Activated gamma-delta T cell (primary cell): ENCODE results near the gene EPHA6.

Source experiments
- DNase-seq: peaks from one replicate; lab custom pipeline; 2025; lab: John Stamatoyannopoulos, UW

The EPHA6 gene

DNA sequence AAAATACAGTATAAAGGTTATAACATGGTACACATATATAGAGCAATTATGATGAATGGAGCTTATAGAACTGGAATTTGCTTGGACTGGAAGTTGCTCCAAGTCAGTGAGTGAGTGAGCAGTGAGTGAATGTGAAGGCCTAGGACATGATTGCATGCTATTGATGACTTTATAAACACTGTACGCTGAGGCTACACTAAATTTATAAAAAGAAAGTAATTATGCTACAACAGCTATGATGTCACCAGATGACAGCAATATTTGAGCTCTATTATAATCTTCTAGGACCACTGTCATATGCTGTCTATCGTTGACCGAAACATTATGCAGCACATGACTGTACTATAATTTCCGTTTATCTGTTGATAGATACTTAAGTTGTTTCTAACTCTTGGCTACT lies 463.3 kb downstream of the EPHA6 start:
- DNase-seq = no peak

DNA sequence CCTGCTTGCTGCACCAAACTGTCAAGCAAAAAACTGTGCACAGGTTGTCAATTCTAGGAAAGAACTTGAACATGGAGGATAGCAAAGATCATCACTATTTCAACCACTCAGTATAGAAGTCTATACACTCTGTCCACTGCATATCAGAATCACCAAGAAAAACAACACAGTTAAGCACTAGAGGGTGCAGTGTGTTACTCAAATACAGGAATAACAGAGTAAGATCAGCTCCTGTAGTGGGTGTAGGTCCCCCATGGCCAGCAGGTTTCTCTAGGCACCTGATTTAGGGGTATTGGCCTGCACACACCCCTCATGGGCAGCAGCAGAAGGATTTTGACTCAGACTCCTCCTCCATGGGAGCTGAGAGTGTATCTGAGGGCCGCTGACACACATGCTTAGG lies 464.1 kb downstream of the EPHA6 start:
- DNase-seq = no peak

DNA sequence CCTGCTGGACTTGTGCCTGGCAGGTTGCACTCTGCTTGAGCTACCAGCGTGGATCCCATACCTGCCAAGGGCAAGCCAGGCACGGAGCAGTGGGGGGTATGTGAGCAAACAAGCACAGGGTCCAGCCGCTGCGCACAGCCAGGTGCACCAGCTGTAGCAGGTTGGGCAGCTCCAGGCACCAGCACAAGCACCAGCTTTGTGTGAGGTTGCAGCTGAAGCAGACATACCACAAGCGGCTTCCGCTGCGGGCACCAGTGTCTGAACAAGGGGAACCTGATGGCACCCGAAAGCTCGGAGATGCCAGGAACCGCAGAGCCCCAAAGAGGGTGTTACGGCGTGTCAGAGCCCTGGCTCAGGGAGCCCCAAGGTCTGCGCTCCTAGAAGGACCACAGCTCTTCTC lies 477.5 kb downstream of the EPHA6 start:
- DNase-seq = no peak

DNA sequence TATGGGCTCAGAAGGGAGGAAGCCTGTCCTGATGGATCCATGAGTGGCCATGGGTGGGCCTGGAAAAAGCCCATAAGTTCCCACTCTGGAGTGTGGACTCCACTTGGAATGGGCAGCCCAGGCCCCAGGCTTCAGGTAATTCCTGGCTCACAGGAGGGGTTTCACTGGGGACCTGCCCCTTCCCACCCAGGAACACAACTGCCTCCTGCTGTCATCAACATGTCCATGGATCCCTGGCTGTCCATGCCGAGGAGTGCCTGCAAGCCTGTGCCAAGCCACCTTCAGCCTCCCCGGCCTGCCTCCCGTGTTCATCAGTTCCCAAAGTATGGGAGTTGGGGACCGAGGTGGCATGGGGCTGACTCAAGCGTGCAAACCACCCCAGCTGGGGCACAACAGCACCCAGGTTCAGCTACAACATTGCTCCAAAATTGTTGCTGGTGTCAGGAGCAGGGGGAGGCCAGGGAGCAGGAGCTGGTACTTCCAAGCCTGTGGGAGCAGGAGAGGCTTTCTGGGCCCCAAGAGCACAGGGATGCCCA lies 479.3 kb downstream of the EPHA6 start:
- no peak for DNase-seq

DNA sequence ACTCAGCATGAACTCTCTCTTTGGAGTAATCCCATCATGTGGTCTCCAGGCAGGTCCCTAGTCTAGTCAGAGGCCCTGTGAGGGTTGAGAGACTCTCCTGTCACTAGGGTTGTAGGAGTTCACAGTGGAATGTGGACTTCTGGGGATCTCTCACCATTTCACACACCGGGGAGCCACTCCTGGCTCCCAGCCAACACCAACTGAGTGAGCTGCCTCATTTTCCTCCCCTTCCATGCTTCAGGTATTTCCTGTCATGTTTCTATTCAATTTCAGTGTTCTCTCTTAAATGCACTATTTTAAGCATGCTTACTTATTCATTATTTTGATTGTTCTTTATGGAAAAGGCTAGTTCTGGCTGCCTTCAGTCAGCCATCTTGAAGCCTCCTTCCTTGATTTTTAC lies 482.6 kb downstream of the EPHA6 start:
- no peak for DNase-seq

DNA sequence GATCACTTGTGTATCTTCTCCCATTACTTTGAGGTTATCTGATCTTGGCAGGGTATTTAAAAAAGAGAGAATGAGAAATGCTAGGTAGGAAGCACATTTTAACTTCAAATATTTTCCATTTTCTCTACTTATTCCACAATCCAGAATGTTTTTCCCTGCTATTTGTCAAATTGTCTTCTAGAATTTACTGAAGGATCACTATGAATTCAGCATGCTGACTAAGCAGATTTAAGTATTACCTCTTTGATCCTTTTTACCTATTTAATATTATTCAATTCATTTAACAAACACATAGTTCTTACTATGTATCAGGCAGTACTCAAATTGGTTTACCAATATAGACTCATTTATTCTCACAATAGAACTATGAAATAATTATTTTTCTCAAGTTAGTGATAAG lies 486.7 kb downstream of the EPHA6 start:
- DNase-seq = no peak

DNA sequence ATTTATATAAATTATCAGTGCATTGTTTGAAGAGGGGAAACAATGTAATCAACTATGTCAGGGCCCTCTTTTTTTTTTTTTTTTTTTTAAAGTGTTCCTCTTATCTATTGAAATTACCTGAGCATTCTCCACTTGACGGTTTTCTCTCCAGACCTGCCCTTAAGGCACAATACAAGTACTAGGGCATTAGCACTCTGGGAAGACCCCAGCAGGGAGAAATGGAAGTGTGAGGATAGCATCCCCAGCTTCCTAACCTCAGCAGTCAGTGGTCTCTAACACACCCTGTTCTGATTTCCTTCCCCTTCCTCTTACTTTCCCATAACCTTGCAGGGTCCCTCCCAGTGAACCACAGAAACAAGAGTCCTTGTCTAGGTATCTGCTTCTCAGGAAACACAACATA lies 491.8 kb downstream of the EPHA6 start:
- DNase-seq = no peak

DNA sequence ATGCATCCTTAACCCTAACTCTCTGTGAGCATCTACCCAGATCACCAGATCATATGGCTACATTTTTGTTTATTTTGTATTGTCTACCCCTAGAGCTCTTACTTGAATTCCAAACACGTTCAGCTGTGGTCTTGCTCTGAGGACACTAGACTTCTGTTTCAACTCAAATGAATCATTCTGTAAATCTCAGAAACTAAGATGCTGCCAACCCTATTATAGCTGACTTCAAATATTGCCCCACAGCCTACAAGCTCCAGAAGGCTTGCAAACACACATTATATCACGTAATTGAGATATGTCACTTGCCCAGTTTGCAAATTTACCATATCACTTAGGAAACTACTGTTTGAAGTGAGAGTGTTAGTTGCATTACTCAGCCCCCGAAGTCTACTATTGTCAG lies 524.0 kb downstream of the EPHA6 start:
- DNase-seq = no peak

DNA sequence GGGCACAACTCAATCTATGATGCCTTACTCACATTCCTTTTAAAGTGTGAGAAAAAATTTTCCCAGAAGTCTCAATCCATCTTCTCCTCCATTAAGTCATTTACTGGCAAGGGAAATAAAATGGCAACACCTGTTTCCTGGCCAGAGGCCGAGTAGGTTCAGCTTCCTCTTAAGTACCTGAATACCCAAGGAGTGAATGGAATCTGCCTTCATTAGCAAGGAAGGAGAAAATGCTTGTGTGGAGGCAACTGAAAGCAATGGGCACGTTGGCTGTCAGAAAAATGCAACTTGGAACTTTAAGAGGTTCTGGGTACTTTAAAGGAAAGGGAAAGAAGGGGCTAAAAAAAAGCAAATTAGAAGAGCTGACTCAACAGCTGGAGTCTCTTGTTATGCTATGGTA lies 526.5 kb downstream of the EPHA6 start:
- DNase-seq = no peak

DNA sequence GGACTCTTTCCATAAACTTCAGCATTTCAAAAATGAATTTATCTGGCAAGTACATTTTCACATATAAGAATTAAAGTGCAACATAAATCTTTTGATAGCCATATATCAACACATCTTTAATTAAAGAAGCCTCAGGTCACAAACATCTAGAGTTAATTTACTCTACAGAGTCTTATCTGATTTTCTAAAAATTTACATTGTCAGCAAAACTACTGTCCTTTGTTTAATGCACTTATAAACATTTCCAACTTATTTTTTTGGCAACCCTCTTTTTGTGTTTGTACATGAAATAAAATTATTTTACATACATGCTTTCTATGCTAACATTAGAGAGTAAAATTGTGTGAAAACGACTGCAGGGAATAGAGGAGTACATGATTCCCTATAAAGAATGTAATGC lies 533.4 kb downstream of the EPHA6 start:
- DNase-seq = no peak

DNA sequence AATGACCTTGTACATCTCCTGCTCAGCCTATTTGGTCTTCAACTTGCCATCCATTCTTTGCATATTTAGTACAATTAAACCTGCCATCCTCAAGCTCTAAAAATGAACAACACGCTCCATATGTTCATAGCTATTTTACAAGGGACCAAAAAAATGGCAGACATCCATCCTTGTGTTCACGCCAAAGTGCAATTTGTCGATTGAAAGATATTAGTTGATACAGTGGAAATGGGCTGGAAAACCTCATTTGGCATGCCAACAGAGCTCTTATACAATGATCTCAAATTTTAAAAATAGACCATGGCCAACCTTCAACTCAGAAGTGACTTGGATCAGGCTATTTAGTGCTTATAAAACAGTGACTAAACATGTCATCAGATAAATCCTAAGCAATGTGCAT lies 536.6 kb downstream of the EPHA6 start:
- no peak for DNase-seq

DNA sequence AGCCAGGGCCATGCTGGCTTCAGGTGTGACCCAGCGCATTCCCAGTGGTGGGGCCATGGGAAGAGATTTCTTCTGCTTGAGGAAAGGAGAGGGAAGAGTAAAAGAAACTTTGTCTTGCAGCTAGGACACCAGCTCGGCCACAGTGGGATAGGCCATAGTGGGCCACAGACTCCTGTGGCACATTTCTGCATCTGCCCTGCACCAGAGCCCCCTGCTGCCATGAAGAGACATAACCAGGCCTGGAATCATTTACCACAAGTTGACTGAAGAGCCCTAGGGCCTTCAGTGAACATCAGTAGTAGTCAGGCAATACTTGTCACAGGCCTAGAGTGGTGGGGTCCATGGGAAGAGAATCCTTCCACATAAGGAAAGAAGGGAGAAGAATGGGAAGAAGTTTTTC lies 538.8 kb downstream of the EPHA6 start:
- no peak for DNase-seq

DNA sequence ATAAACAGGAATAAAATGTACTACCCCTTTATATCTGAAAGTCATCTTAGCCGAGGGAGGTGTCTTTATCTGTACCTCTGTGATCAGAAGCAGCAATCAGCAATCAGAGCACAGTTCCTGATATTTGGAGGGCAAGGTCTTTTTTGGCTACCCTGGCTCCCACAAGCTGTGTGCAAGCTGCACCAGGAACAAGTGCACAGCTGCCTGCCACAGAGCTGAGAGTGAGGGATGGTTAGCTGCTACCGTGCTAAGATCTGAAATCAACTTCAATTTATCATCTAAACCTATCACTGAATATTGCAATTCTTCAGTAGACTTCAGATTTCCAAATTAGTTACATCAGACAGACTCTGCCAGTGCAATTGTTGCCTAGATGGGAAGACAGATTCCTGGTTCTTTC lies 545.6 kb downstream of the EPHA6 start:
- DNase-seq = no peak

DNA sequence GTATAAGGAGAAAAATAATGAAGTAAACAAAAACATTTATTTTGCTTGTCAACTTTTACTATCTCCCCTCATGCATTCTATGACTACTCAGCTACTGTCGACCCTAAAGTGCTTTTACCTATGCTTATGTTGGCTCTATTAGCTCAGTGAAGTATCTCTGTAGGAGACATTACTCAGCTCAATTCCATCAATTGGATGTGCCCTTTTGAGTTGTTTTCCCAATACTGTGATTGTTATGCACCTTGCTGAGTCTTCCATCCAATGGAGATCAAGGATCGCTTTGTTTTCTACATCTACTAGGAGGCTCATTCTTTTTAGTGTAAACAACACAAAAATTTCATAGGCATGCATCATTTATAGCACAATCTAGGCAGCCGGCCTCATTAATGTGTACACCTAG lies 546.4 kb downstream of the EPHA6 start:
- no peak for DNase-seq

DNA sequence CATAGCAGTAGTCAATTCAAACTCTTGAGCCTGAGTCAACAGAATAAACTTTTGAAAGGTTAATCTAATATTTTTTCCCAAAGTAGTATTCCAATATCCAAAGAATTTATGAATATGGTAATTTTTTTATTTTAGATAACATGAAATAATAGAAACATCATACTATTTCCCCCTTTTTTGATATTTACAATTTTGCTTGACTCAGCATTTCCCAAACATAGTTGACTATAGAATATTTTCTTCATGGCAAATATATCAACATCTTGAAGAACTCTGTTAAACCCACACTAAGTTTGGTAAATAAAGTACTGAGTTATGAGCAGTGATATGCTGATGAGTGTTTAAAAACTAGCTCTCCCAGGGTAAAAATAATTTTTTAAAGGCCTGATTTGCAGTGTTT lies 570.2 kb downstream of the EPHA6 start:
- DNase-seq = no peak

DNA sequence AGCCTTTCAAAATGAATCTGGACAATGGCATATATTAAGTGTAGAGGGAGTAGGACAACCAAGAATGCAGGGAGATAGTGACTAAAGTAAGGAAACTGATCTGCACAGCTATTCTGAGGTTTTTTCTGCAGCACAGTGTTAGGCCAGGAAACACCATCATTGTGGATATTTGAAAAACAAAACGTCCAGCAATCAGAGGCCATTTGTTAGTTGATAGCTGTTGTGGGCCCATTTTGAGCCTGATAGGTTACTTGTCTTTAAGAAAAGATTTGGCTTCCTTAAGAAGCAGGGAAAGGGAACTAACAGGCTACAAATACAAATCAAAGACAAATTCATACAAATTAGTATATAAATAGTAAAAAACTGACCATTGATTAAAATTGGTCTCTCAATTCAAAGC lies 574.4 kb downstream of the EPHA6 start:
- DNase-seq = no peak

DNA sequence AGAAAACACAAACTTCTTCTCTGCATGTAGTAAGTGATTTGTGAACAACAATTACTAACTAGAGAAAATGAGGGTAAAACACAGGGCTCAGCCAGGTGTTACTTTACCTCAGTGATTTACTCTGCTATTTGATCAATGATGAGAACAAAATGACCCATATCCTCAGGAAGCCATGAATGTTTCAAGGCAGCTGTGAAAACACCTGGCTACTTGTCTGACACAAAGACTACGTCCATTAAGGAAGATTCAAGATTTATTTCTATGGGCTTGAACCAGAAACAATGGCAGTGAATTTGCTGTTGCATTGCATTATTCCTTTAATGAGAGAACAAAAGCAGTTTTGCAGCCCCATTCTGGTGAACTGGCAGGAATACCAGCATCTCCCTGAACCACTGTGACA lies 575.5 kb downstream of the EPHA6 start:
- DNase-seq = no peak

DNA sequence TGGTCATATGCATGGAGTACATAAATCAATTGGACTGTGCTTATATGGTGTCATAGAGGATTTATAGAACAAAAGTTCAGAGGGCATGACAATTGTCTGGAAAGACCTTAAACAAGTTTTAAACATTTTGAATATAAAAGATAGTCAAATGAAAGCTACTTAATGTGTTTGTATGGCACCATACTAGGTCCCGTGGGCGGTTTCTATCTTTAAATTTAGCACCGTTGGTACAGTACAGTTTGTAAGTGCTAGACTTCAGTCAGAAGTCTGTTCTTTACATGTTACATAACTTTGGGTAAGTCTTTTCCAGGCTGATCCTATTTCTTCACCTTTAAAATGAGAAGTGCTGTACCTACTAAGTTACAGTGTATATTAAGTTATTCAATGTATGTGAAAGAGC lies 576.8 kb downstream of the EPHA6 start:
- DNase-seq = no peak

DNA sequence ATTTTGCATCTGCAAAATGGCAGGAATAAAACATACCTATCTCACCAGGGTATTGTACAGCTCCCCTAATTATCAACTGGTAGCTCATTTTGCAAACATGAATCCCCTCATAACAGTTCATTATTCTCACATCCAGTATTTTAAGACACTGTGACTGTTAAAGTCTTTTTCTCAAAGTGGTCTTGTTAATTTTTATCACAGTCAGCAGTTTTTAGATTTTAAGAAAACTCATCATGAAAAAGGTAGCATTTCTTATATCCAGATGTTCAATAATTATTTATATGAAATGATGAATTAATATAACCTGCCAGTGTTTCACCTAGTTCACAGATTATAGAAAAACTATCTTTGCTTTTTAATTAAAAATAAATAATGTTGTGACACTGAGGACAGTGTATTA lies 595.2 kb downstream of the EPHA6 start:
- DNase-seq = no peak

DNA sequence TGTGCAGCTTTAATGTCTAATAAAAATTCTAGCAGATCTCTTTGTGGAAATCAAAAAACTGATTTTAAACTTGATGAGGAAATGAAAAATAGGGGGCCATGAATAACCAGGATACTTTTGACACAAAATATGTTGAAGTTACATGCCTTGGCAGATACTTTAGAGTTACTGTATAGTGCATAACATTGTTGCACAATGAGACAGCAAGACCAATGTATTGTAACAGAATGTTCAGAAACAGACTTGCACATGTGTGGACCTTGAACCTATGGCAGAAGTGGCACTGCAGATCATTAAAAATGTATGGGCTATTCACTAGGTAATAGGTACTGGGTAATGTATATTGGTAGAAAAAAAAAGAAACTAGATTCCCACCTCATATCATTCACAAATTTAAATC lies 607.2 kb downstream of the EPHA6 start:
- DNase-seq = no peak

DNA sequence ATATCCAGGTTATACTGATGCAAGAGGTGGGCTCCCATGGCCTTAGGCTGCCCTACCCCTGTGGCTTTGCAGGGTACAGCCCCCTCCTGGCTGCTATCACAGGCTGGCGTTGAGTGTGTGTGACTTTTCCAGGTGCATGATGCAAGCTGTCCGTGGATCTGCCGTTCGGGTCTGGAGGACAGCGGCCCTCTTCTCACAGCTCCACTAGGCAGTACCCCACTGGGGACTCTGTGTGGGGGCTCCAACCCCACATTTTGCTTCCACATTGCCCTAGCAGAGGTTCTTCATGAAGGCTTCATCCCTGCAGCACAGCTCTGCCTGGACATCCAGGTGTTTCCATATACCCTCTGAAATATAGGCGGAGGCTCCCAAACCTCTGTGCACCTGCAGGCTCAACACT lies 610.6 kb downstream of the EPHA6 start:
- DNase-seq = no peak

DNA sequence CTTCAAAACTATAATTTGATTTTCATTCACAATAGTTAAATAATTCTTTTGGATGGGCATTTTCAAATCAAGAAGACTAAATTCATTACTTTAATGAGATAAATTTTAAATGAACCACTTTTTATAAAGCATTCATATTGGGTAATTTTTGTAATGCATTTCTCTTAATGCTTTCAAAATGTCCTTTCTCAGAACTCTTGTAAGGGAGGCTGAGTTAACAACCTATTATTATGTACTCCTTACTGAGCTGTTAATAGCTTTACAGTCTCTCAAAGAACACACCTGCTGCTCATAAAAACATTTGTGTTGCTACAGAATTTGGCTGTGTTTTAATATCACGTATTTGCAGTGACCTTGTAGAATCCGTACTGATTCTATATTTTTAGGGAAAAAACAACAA lies 616.2 kb downstream of the EPHA6 start:
- no peak for DNase-seq

DNA sequence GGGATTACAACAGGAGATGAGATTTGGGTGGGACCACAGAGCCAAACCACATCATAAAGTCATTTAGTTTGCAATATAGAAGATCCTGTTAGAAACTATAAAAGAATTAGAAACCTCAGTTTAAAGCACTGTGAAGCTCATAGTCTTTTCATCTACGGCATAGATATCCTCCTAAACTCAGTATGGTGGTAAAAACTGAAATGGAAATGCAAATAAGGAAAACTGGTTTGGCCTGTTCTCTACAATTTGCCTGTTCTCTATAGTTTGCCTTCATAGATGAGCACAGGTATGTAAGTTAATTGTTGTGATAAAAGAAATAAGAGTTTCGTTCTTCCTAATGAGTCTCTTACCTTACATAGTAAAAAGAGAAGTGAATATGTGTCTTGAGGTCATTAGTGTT lies 618.5 kb downstream of the EPHA6 start:
- DNase-seq = no peak

DNA sequence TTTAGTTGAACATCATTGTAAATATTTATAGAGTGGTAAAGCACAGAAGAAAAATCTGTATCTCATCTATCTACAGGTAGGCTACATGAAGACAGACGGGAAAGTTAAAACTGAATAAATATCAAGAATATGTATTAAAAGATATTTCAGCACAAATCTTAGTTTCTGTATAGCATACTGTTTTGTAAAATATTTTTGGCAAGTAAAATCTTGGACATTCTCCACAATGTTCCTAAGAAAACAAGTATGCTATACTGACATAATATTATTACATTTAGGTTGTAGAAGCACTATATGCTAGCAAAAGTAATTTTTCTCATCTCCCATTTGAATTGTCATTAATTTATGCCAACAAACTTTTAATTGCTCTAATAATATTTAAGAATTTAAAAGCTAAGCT lies 623.7 kb downstream of the EPHA6 start:
- DNase-seq = no peak

DNA sequence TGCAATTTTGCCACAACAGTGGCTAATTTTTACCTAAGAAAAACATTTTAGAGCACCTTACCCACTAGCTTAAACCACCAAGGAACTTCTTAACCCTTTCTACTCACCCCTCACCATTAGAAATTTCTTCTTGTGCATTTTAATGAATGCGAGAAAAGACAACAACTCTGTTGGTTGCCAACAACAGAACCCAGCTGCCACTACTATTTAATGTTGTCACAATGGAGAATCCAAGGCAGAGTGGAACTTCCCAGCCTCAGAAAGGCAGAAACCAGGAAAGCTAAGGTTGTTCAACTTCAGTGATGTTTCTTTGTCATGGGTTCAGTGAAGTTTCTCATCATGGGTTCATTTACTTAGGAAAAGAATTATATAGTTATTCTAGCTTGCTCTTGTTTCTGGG lies 625.0 kb downstream of the EPHA6 start:
- no peak for DNase-seq
